AML-193 (cell line): ENCODE results near the gene ENDOG.
"Not testable (repeated sequence)": the region's sequence is repeated elsewhere in the genome, so short reads cannot be mapped to it uniquely, and the experiment has no call there.

ENCODE experiments used
- DNase-seq, 2 experiments: peaks; one replicate each; lab custom pipeline; 2025; lab: John Stamatoyannopoulos, UW

ENDOG gene

DNA sequence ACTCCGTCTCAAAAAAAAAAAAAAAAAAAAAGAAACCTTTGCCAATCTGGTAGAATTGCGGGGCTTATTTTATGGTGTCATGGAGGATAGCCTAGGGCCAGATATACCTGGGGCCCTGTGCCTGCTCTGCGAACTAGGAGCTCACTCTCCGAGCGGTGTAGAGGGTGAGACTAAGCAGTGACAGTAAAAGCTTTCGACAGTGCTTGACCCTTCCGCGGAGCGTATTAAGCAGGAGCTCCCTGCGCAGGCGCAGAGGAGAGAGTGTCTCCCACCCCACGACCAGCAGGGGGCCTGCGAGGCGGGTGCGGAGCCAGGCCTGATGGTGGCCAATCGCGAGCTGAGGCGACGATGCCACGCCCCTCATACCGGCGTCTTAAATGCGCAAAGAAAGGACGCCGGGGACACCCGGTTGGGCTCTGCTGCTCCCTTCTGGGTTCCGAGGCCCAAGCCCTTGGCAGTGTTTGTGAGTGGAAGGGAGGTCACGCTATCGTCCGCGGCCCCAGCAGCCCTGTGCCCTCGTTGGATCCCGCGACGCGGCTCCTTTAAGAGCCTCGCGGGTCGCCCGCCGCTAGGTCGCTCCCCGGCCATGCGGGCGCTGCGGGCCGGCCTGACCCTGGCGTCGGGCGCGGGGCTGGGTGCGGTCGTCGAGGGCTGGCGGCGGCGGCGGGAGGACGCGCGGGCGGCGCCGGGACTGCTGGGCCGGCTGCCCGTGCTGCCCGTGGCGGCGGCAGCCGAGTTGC is at the start of gene ENDOG:
Gene ENDOG, plus strand, starts transcription at position 402 of the 740 bp plus-strand sequence. Its CDS starts 185 bp downstream, at position 587.
- DNase-seq = peak; percentile 91 to 93

DNA sequence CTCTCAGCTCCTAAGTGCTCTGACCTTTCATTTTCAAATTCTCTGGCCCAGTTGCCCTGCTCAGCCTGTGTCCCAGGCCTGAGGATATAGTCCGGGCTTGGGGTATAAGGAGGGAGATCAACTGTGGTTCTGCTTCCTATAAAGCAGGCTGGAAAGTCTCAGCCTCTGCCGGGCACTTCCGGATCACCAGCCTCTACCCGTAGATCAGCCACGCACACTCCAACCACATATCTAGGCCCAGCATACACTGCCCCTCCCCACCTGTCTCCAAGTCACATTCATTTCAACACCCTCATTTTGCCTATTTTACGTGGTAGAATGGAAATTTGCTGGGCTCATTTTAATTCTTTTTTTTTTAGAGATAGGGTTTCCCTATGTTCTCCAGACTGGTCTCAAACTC is 49.7 kb upstream of the ENDOG start:
- no peak for DNase-seq

GRCh38 chr9:128770286-128771030 is 47.8 kb upstream of the ENDOG start:
- no peak for DNase-seq

- DNase-seq = peak in 1 of 2 experiments; percentile 3
These were observed 47.1 kb upstream of the ENDOG start for GRCh38 chr9:128771094-128771721.

DNA sequence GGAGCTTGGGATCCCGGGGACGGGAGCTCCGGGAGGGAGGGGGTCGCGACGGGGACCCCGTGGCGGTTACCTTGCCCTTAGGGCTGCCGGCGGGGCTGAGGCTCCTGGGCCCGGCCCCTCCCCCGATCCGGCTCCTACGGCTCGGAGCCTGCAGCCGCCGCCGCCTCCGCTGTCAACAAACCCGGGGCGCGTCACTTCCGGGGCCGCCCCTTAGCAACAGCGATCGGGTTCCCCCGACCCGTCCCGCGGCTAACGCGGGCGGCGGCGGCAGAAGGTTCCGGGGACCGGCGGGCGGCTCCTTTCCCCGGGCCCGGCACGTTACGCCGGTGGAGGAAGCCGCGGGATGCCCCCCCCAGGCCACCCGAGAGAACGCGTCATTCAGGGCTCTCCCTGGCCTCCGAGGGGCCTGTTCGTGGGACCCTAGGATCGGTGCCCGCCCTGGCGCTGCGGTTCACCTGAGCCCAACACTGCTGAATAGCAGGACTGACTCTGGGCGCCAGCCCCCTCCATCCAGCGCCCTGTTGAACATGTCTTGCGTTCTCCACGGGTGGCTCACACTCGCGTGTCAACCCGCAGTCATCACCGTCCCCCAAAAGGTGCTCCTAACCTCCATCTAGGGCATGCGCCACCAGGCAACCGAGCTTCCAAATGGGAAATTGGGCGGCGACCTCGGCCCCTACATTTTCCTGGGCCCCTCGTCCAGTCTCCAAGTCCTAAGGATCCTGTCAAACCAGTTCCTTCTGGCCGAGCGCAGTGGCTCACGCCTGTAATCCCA is 46.4 kb upstream of the ENDOG start, which contains the start of gene ZER1:
Gene ZER1, minus strand, starts transcription at position 183 of the 775 bp plus-strand sequence. CDS start 16,362 bp downstream, outside the sequence.
- DNase-seq = peak; percentile 69 to 74

GRCh38 chr9:128773049-128773448 is 45.3 kb upstream of the ENDOG start:
- no peak for DNase-seq

DNA sequence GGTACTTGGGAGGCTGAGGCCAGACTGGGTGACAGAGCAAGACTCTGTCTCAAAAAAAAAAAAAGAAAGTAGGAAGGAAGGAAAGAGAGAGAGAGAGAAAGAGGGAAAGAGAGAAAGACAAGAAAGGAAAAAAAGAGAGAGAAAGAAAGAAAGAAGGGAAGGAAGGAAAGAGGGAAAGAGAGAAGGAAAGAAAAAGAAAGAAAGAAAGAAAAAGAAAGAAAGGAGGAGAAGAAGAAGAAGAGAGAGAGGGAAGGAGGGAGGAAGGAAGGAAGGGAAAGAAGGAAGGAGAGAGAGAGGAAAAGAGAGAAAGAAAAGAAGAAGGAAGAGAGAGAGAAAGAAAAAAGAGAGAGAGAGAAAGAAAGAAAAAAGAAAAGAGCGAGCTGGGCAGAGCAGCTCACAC is 43.5 kb upstream of the ENDOG start:
- no peak for DNase-seq

DNA sequence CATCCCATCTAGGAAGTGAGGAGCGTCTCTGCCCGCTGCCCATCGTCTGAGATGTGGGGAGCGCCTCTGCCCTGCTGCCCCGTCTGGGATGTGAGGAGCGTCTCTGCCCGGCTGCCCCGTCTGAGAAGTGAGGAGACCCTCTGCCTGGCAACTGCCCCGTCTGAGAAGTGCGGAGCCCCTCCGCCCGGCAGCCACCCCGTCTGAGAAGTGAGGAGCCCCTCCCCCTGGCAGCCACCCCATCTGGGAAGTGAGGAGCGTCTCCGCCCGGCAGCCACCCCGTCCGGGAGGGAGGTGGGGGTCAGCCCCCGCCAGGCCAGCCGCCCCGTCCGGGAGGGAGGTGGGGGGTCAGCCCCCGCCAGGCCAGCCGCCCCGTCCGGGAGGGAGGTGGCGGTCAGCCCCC is 38.2 kb upstream of the ENDOG start:
- not testable (repeated sequence) for DNase-seq

DNA sequence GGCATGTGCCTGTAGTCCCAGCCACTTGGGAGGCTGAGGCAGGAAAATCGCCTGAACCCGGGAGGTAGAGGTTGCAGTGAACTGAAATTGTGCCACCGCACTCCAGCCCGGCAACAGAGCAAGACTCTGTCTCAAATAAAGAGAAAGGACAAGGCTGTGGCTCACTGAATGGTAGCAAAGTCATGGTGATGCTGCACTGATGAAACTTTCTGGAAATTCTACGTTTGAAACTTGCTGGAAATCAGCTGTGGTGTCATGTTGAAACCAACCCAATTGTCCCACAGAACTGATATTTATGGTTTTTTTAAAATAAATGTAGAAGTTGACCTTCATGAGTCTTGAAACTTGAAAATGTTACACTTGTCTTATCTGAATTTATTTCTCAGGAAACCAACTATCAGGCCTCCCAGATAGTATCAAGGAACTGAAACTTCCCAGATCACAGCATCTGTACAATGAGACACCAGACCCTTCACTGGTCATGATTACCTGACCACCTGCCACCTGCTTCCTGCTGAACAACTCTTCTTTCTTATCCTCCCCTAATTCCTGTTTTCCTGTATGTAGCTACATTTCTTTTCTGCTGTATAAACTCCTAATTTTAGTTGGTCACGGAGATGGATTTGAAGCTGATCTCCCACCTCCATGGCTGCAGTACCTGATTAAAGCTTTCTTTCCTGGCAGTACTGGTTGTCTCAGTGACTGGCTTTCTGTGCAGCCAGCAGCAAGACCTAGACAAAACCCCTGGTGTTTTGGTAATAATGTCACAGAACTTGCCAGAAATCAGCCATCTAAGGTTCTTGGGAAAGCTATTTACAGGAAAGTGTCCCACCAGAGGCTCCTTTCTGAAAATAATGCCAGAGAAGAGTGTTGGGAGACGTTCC is 36.9 kb upstream of the ENDOG start:
- DNase-seq = no peak

GRCh38 chr9:128782669-128783068 is 35.6 kb upstream of the ENDOG start:
- no peak for DNase-seq

GRCh38 chr9:128785427-128785826 is 32.9 kb upstream of the ENDOG start:
- DNase-seq = no peak

DNA sequence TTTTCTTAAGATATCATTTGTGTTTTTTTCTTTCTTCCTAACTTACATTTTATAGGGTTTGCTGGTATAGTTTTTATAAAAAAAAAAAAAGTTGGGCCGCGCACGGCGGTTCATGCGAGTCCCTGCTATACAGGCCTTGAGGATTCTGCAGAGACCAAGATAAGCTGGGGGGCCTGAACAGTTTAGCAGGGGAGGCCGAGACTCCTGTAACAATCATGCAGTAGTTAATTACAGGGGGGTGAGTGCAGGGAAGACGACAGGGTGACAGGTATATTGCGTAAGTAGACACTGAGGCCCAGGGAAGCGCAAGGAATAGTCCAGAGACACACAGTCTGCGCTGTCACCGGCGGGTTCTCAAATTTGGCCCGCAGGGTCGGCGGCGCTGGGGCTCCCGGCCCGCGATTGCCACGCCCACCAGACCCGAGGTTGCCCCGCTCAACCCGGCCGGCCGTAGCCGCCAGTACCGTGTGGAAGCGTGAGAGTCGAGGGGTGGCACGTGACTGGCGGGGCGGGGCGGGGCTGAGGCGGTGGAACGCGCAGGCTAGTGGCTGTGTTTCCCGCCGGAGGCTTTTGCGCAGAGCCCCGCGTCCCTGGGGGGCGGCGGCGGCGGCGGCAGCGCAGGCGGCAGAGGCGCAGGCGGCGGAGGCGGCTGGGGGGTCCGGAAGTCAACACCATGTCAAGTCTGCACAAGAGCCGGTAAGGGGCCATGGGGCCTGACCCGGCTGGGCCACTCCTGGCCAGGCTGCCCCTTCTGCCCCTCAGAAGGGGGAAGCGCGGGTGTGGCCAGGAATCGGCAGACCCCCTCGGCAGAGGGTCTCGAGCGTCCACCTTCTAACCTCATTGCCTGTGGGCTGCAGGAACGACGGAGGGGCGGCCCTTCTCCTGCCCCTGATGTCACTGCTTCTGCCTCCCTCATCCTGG is 31.4 kb upstream of the ENDOG start, which contains the start of gene TBC1D13:
Gene TBC1D13, plus strand, starts transcription at position 573 of the 921 bp plus-strand sequence. Its CDS starts 101 bp downstream, at position 674.
- DNase-seq = peak; percentile 70 to 73

GRCh38 chr9:128787659-128788058 is 30.6 kb upstream of the ENDOG start:
- no peak for DNase-seq

DNA sequence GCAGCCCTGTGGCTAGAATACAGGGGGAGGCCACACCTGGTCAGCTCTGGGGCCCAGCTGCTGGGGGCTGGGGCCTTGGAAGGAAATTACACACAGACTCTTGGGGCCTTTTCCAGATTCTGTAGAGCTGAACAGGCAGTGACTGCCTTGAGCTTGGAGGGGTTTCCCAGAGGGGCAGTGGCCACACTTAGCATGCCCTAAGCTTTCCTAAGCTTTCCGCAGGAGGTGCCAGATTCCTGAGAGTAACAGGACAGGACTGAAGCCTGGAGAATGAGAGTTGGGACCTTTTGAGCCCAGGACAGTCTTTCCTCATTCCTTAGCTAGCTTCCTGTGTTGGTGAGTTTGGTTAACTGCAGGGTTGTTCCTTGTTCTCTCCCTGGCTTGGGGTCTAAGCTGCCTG is 29.9 kb upstream of the ENDOG start:
- DNase-seq = no peak

DNA sequence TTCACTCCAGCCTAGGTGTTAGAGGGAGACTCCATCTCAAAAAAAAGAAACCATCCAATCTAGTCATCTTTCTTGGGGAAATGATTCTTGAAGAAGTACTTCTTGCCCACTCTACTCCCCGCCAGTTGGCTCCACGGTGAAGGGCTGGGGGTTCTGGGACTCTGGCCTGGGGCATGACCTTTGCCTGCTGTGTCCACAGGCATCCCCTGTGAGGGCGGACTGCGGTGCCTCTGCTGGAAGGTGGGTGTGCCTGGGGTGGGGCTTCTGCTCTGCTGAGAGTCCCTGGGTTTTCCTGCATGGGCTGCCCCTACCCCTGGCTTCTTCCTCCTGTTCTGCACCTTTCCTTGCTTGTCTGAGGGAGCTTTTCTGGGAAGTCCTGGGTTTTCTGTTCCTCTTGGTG is 27.8 kb upstream of the ENDOG start:
- DNase-seq = no peak

DNA sequence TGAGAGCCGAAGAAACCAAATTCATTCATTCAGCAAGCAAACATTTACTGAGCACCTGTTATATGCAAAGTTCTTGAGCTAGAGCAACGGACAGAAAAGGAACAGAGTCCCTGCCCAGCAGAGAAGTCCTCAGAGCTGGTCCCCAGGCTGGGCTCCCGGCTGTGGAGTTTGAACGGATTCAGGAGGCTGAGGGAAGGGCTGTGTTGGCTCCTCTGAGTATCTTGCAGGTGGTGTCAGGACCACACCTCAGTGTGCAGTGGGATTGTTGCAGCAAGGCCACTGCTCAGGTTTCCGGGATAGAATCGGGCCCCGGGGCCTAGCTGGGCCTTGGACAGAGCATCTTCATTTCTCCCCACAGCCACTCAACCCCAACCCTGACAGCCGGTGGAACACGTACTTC is 26.2 kb upstream of the ENDOG start:
- no peak for DNase-seq

DNA sequence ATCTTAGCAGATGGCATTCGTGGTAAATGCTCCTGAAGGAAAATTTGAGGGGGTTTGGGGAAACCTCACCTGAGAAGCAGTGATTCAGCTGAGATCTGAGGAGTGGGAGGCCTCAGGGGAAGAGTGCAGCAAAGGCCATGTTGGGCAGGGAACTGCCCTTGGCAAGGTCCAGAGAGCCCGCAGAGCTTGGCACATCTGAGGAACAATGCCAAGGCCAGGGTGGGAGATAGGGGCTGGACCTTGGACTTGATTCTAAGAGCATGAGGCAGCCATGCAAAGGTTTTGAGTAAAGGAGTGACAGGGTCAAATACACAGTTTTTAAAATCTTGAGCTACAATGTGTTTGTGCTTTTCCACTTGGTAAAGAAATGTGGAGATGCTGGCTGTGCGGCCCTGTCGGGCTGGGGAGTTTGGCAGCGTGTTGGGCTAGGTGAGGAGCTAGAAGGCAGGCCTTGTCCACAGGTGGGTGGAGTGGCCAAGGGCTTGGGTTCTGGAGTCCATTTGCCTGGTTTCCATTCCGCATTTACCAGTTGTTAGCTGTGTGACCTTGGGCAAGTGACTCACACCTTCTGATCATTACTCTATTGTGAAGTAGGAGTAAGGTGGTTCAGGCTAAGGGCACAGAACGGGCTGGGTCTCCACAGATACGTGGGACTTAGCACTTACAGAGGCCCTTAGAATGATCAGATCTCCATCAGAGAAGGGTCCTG is 25.2 kb upstream of the ENDOG start:
- no peak for DNase-seq

- not testable (repeated sequence) for DNase-seq
These were observed 23.3 kb upstream of the ENDOG start for GRCh38 chr9:128794961-128795360.

GRCh38 chr9:128798896-128799295 is 19.4 kb upstream of the ENDOG start:
- no peak for DNase-seq
